Activated T-cell treated with anti-CD3 and anti-CD28 coated beads, Interleukin-2, amount 50 U/mL, for 4 hours (primary cell): ENCODE measurements around the gene KCNE4. TPM values are rescaled to one million over a fixed set of nuclear protein-coding genes. Genes with fewer than 3 reads are reported as not detected.

Experiments used
- ATAC-seq, 2 donors: fragments of 200-7000 bp; cut with Tn5 transposase; one replicate each; pipeline ENCODE4 v1.10.0; 2021
- DNase-seq: peaks from one replicate; pipeline ENCODE4 v3.0.0-alpha.2; 2020
- H3K27me3 Mint-ChIP-seq: one replicate; pipeline ENCODE4 v1.8.0; 2021; ENCODE audit warnings: low read depth, mixed read lengths
- H3K36me3 Mint-ChIP-seq: one replicate; pipeline ENCODE4 v1.8.0; 2022; ENCODE audit warnings: mixed read lengths; ENCODE audit not compliant: insufficient read depth
- H3K4me1 Mint-ChIP-seq: one replicate; pipeline ENCODE4 v1.8.0; 2021; ENCODE audit warnings: low read depth, mixed read lengths
- H3K4me3 Mint-ChIP-seq: one replicate; pipeline ENCODE4 v1.8.0; 2021; ENCODE audit warnings: mild to moderate bottlenecking, moderate library complexity, mixed read lengths
- H3K9me3 Mint-ChIP-seq: one replicate; pipeline ENCODE4 v1.8.0; 2021; ENCODE audit warnings: mixed read lengths
- total RNA-seq, 3 donors: library from RNA; stranded (reverse); gene quantifications; one replicate each; pipeline ENCODE4 v1.2.1, GENCODE V29; 2021

KCNE4 gene
- total RNA-seq, 3 donors from 2014 or later: not detected

- Mint-ChIP-seq H3K9me3 (peaks cover 10% of the 10 kb centered on the region), H3K4me3 (no peak overlapping the region), H3K36me3 (no peaks in the 10 kb centered on the region), H3K4me1 (no peaks in the 10 kb centered on the region), H3K27me3 (peaks cover 3% of the 10 kb centered on the region)
- DNase-seq: no peak
- no peak for ATAC-seq
These were observed 19.5 kb upstream of the KCNE4 start for GRCh38 chr2:223032187-223033142.

- ATAC-seq: no peak
- Mint-ChIP-seq H3K27me3 (peaks cover 3% of the 10 kb centered on the region), H3K4me1 (no peaks in the 10 kb centered on the region), H3K36me3 (no peaks in the 10 kb centered on the region), H3K9me3 (peaks cover 10% of the 10 kb centered on the region), H3K4me3 (no peak overlapping the region)
- DNase-seq: no peak
These were observed 17.6 kb upstream of the KCNE4 start for GRCh38 chr2:223034221-223034975.

- Mint-ChIP-seq H3K27me3 (peaks cover 3% of the 10 kb centered on the region), H3K9me3 (peaks cover 7% of the 10 kb centered on the region), H3K4me3 (no peak overlapping the region), H3K4me1 (no peaks in the 10 kb centered on the region), H3K36me3 (no peaks in the 10 kb centered on the region)
- ATAC-seq (no peak), DNase-seq (no peak)
These were observed 15.1 kb upstream of the KCNE4 start for GRCh38 chr2:223036790-223037444.

GRCh38 chr2:223037445-223037800 lies 14.6 kb upstream of the KCNE4 start:
- ATAC-seq (no peak), DNase-seq (no peak)
- Mint-ChIP-seq H3K4me3 (no peak overlapping the region), H3K27me3 (peaks cover 3% of the 10 kb centered on the region), H3K36me3 (no peaks in the 10 kb centered on the region), H3K9me3 (peaks cover 2% of the 10 kb centered on the region), H3K4me1 (no peaks in the 10 kb centered on the region)

GRCh38 chr2:223039618-223040017 lies 12.4 kb upstream of the KCNE4 start:
- H3K36me3 Mint-ChIP-seq: no peaks in the 10 kb centered on the region
- H3K4me3 Mint-ChIP-seq: no peak overlapping the region
- H3K9me3 Mint-ChIP-seq: no peaks in the 10 kb centered on the region
- peaks cover 3% of the 10 kb centered on the region for H3K27me3 Mint-ChIP-seq
- no peak for DNase-seq
- no peak for ATAC-seq
- H3K4me1 Mint-ChIP-seq: peaks cover 1% of the 10 kb centered on the region

GRCh38 chr2:223040527-223040926 lies 11.5 kb upstream of the KCNE4 start:
- peaks cover 2% of the 10 kb centered on the region for H3K27me3 Mint-ChIP-seq
- H3K36me3 Mint-ChIP-seq: no peaks in the 10 kb centered on the region
- peaks cover 1% of the 10 kb centered on the region for H3K4me1 Mint-ChIP-seq
- ATAC-seq (no peak), DNase-seq (no peak)
- no peaks in the 10 kb centered on the region for H3K9me3 Mint-ChIP-seq
- no peak overlapping the region for H3K4me3 Mint-ChIP-seq

GRCh38 chr2:223041527-223042109 lies 10.4 kb upstream of the KCNE4 start:
- Mint-ChIP-seq H3K4me3 (no peak overlapping the region), H3K9me3 (no peaks in the 10 kb centered on the region), H3K36me3 (no peaks in the 10 kb centered on the region), H3K4me1 (peaks cover 1% of the 10 kb centered on the region), H3K27me3 (peaks cover 2% of the 10 kb centered on the region)
- DNase-seq: no peak
- ATAC-seq: no peak

GRCh38 chr2:223042284-223042683 lies 9.7 kb upstream of the KCNE4 start:
- H3K9me3 Mint-ChIP-seq: no peaks in the 10 kb centered on the region
- DNase-seq (no peak), ATAC-seq (no peak)
- H3K36me3 Mint-ChIP-seq: no peaks in the 10 kb centered on the region
- peaks cover 2% of the 10 kb centered on the region for H3K27me3 Mint-ChIP-seq
- H3K4me1 Mint-ChIP-seq: peaks cover 1% of the 10 kb centered on the region
- H3K4me3 Mint-ChIP-seq: no peak overlapping the region

GRCh38 chr2:223042704-223043118 lies 9.3 kb upstream of the KCNE4 start:
- no peaks in the 10 kb centered on the region for H3K9me3 Mint-ChIP-seq
- DNase-seq: no peak
- H3K27me3 Mint-ChIP-seq: peaks cover 2% of the 10 kb centered on the region
- H3K4me3 Mint-ChIP-seq: no peak overlapping the region
- no peaks in the 10 kb centered on the region for H3K36me3 Mint-ChIP-seq
- H3K4me1 Mint-ChIP-seq: peaks cover 1% of the 10 kb centered on the region
- no peak for ATAC-seq

GRCh38 chr2:223043164-223043941 lies 8.6 kb upstream of the KCNE4 start:
- Mint-ChIP-seq H3K9me3 (no peaks in the 10 kb centered on the region), H3K4me1 (peaks cover 1% of the 10 kb centered on the region), H3K27me3 (peaks cover 2% of the 10 kb centered on the region), H3K4me3 (no peak overlapping the region), H3K36me3 (no peaks in the 10 kb centered on the region)
- DNase-seq: no peak
- no peak for ATAC-seq

- ATAC-seq (no peak), DNase-seq (no peak)
- H3K9me3 Mint-ChIP-seq: no peaks in the 10 kb centered on the region
- H3K36me3 Mint-ChIP-seq: no peaks in the 10 kb centered on the region
- no peak overlapping the region for H3K4me3 Mint-ChIP-seq
- peaks cover 1% of the 10 kb centered on the region for H3K4me1 Mint-ChIP-seq
- peaks cover 2% of the 10 kb centered on the region for H3K27me3 Mint-ChIP-seq
These were observed 7.7 kb upstream of the KCNE4 start for GRCh38 chr2:223044092-223044836.

GRCh38 chr2:223044916-223045700 lies 6.9 kb upstream of the KCNE4 start:
- DNase-seq: no peak
- Mint-ChIP-seq H3K9me3 (no peaks in the 10 kb centered on the region), H3K4me3 (no peak overlapping the region), H3K4me1 (peaks cover 1% of the 10 kb centered on the region), H3K36me3 (no peaks in the 10 kb centered on the region), H3K27me3 (peaks cover 2% of the 10 kb centered on the region)
- ATAC-seq: no peak
